Measurements from ENCODE around the gene VTN.

DNA sequence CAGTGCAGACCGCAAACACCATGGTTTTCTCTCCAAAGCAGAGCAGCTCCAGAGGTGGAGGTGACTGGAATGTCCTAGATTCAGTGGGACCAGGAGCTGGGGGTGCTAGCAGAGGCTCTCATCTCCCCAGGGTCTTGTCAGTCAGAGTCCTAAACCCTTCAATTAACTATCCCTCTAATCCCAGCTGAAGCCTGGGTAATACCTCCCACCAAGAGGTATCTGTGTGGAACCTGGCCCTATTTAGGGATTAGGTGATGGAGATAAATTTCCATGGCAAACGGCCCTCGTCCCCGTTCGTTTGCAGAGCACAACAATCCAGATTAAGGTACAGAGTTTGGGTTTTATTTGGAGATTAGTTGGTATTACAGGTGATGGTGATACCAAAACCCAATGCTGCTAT is 6.9 kb downstream of the VTN start:
- TF ChIP-seq CTCF (IDR thresholded peaks at IDR 0.05; ENCODE audit: borderline replicate concordance, extremely low read depth, low read length, poor library complexity, severe bottlenecking), result no peak
- no peak for TF ChIP-seq EZH2 (IDR thresholded peaks at IDR 0.05; ENCODE audit: borderline replicate concordance, low read depth, low read length, severe bottlenecking)

Measured in DND-41 (cell line).